Measurements from ENCODE around the gene INPP4B.

DNA sequence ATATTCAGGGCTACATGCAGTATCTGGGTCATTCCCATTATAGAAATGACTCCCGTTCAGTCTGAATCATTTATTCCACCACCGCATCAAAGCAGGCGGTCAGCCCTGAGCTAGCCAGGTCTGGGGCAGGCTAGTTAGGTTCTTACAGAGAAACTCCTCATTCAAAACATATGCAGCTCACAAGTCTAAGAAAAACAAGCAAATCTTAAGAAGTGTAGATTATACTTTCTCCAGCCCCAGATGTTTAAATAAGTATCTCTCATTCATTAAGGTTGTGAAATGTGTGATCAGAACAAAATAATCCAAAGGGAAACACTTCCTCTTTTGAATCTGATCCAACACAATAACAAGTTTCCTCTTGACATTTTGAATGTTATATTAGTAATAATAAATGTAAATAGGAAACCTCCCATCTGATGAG, 441.9 kb downstream of the INPP4B start:
- TF ChIP-seq CTCF (conservative IDR thresholded peaks at IDR 0.05) = no peak
- no peak for TF ChIP-seq EZH2 (IDR thresholded peaks at IDR 0.05; ENCODE audit: low read depth)
